IMR-90 (cell line): Measurements from ENCODE around the gene CFAP45. TPM values are rescaled to one million over a fixed set of nuclear protein-coding genes. Genes with fewer than 3 reads are reported as not detected.

Source experiments
- ATAC-seq: fragments of 200-7000 bp; cut with Tn5 transposase; 2 replicates; pipeline ENCODE4 v1.9.1; 2020; ENCODE audit warnings: low read depth, mild to moderate bottlenecking, moderate library complexity
- BruUV-seq: library from RNA; stranded (reverse); fragments of 400-500 nt; replicated peaks from 2 replicates; lab custom pipeline; 2021; lab: Mats Ljungman, UMichigan
- CTCF ChIA-PET: fragments of 300-600 bp; formaldehyde crosslinking; extraction: SDS; loops from one replicate; lab custom pipeline; 2021; ENCODE audit warnings: antibody characterized with exemption; lab: Yijun Ruan, JAX
- POLR2A ChIA-PET: fragments of 300-600 bp; sonication (Branson Sonifier 250); formaldehyde crosslinking; loops from one replicate; lab custom pipeline; 2022; ENCODE audit warnings: antibody characterized with exemption; ENCODE audit not compliant: unreplicated experiment; lab: Charles Lee
- DNase-seq: peaks from one replicate; pipeline ENCODE4 v3.0.0; 2013
- H2AFZ ChIP-seq: replicated peaks from 2 replicates; pipeline ENCODE3; 2013; ENCODE audit warnings: low read length, mild to moderate bottlenecking; ENCODE audit not compliant: poor library complexity
- H2AK5ac ChIP-seq: 2 replicates; pipeline ENCODE4 v1.6.1; 2013; ENCODE audit warnings: low read depth, low read length, inconsistent platforms
- H2AK9ac ChIP-seq: replicated peaks from 2 replicates; pipeline ENCODE3; 2013; ENCODE audit warnings: mild to moderate bottlenecking, low read depth, low read length, moderate library complexity; ENCODE audit not compliant: poor library complexity
- H2BK120ac ChIP-seq: 2 replicates; pipeline ENCODE4 v1.6.1; 2013; ENCODE audit warnings: low read depth, low read length, inconsistent platforms
- H2BK15ac ChIP-seq: 3 replicates; pipeline ENCODE4 v1.6.1; 2013; ENCODE audit warnings: low read depth, low read length, inconsistent platforms
- H2BK20ac ChIP-seq: 2 replicates; pipeline ENCODE4 v1.6.1; 2013; ENCODE audit warnings: low read depth, mild to moderate bottlenecking, inconsistent platforms, low read length, moderate library complexity
- H2BK5ac ChIP-seq: 2 replicates; pipeline ENCODE4 v1.6.1; 2013; ENCODE audit warnings: mild to moderate bottlenecking, low read depth, low read length, inconsistent platforms; ENCODE audit not compliant: poor library complexity, severe bottlenecking
- H3K14ac ChIP-seq: replicated peaks from 2 replicates; pipeline ENCODE4 v1.6.1; 2013; ENCODE audit warnings: low read depth, low read length, inconsistent platforms
- H3K18ac ChIP-seq: 2 replicates; pipeline ENCODE4 v1.6.1; 2013; ENCODE audit warnings: low read depth, low read length, control low read depth
- H3K23ac ChIP-seq: 2 replicates; pipeline ENCODE4 v1.6.1; 2013; ENCODE audit warnings: low read depth, low read length, inconsistent platforms
- H3K27ac ChIP-seq: 2 replicates; pipeline ENCODE4 v1.5.1; 2013; ENCODE audit warnings: mild to moderate bottlenecking, control low read depth, low read length; ENCODE audit not compliant: insufficient read depth
- H3K27me3 ChIP-seq: 2 replicates; pipeline ENCODE4 v1.6.1; 2013; ENCODE audit warnings: low read length; ENCODE audit not compliant: control insufficient read depth, insufficient read depth
- H3K36me3 ChIP-seq: 2 replicates; pipeline ENCODE4 v1.6.1; 2013; ENCODE audit warnings: low read length, mixed read lengths; ENCODE audit not compliant: control insufficient read depth, insufficient read depth
- H3K4ac ChIP-seq: 2 replicates; pipeline ENCODE4 v1.6.1; 2013; ENCODE audit warnings: low read depth, low read length, inconsistent platforms
- H3K4me1 ChIP-seq: 2 replicates; pipeline ENCODE4 v1.6.1; 2013; ENCODE audit warnings: low read length, mixed read lengths; ENCODE audit not compliant: control insufficient read depth, insufficient read depth
- H3K4me2 ChIP-seq: 2 replicates; pipeline ENCODE4 v1.6.1; 2013; ENCODE audit warnings: low read depth, mild to moderate bottlenecking, control low read depth, low read length, moderate library complexity
- H3K4me3 ChIP-seq: 2 replicates; pipeline ENCODE4 v1.5.1; 2013; ENCODE audit warnings: low read depth, mild to moderate bottlenecking, control low read depth, low read length, moderate library complexity; ENCODE audit not compliant: insufficient read depth
- H3K56ac ChIP-seq: 2 replicates; pipeline ENCODE4 v1.6.1; 2013; ENCODE audit warnings: low read length, inconsistent platforms; ENCODE audit not compliant: insufficient read depth; ENCODE audit errors: extremely low read depth
- H3K79me1 ChIP-seq, 2 experiments: 2 replicates each; pipeline ENCODE4 v1.6.1; 2013; ENCODE audit warnings: low read length in 2 of 2, inconsistent platforms in 1 of 2, low read depth in 1 of 2
- H3K9ac ChIP-seq: 2 replicates; pipeline ENCODE4 v1.6.1; 2013; ENCODE audit warnings: low read depth, low read length, control low read depth
- H3K9me1 ChIP-seq: 2 replicates; pipeline ENCODE4 v1.6.1; 2013; ENCODE audit warnings: low read length, inconsistent platforms; ENCODE audit not compliant: insufficient read depth
- H3K9me3 ChIP-seq: 2 replicates; pipeline ENCODE4 v1.6.1; 2013; ENCODE audit warnings: low read length; ENCODE audit not compliant: control insufficient read depth, insufficient read depth
- H4K20me1 ChIP-seq: 2 replicates; pipeline ENCODE4 v1.6.1; 2013; ENCODE audit warnings: low read length, inconsistent platforms; ENCODE audit not compliant: insufficient read depth
- H4K5ac ChIP-seq: 2 replicates; pipeline ENCODE4 v1.6.1; 2013; ENCODE audit warnings: mild to moderate bottlenecking, low read depth, low read length, control low read depth
- H4K8ac ChIP-seq, 2 experiments: 2 replicates each; pipeline ENCODE4 v1.6.1; 2013; ENCODE audit warnings: low read depth in 2 of 2, low read length in 2 of 2, control low read depth in 1 of 2, inconsistent platforms in 1 of 2
- H4K91ac ChIP-seq: 2 replicates; pipeline ENCODE4 v1.6.1; 2013; ENCODE audit warnings: low read depth, low read length, inconsistent platforms; ENCODE audit not compliant: insufficient read depth
- BHLHE40 ChIP-seq: fragments of 150-350 bp; IDR thresholded peaks from 2 replicates; pipeline ENCODE4 v1.6.1; 2016; ENCODE audit warnings: mild to moderate bottlenecking, low read depth, low read length
- CHD1 ChIP-seq: IDR thresholded peaks from 2 replicates; pipeline ENCODE4 v1.6.1; 2012; ENCODE audit warnings: low read depth, low read length, improper control_type of control experiment
- FOS ChIP-seq: fragments of 150-350 bp; IDR thresholded peaks from 2 replicates; pipeline ENCODE4 v1.6.1; 2016; ENCODE audit warnings: low read depth, low read length
- MAFK ChIP-seq: IDR thresholded peaks from 2 replicates; pipeline ENCODE4 v1.6.1; 2012; ENCODE audit warnings: low read depth, low read length, improper control_type of control experiment
- MXI1 ChIP-seq: IDR thresholded peaks from 2 replicates; pipeline ENCODE4 v1.6.1; 2012; ENCODE audit warnings: low read depth, mild to moderate bottlenecking, low read length, moderate library complexity, borderline replicate concordance
- NFE2L2 ChIP-seq: fragments of 150-350 bp; IDR thresholded peaks from 2 replicates; pipeline ENCODE4 v1.6.1; 2016; ENCODE audit warnings: low read depth, mild to moderate bottlenecking, low read length
- POLR2A ChIP-seq: IDR thresholded peaks from 2 replicates; pipeline ENCODE4 v1.6.1; 2012; ENCODE audit warnings: mild to moderate bottlenecking, low read depth, low read length
- RAD21 ChIP-seq: IDR thresholded peaks from 2 replicates; pipeline ENCODE4 v1.6.1; 2012; ENCODE audit warnings: low read length, improper control_type of control experiment
- RCOR1 ChIP-seq: IDR thresholded peaks from 2 replicates; pipeline ENCODE4 v1.6.1; 2012; ENCODE audit warnings: mild to moderate bottlenecking, low read length, improper control_type of control experiment; ENCODE audit not compliant: insufficient replicate concordance
- RFX5 ChIP-seq: IDR thresholded peaks from 2 replicates; pipeline ENCODE4 v1.8.0; 2012; ENCODE audit warnings: low read depth, mild to moderate bottlenecking, low read length, moderate library complexity
- SMC3 ChIP-seq: fragments of 150-350 bp; IDR thresholded peaks from 2 replicates; pipeline ENCODE4 v1.6.1; 2016; ENCODE audit warnings: low read depth, mild to moderate bottlenecking, antibody characterized with exemption, low read length, moderate library complexity
- WGBS, 2 experiments: methylation state at CpG; one replicate each; pipeline versions ENCODE4 v1.1.5 to v1.1.7; 2013; ENCODE audit warnings: missing lambda C conversion rate in 2 of 2; ENCODE audit not compliant: insufficient read length in 1 of 2; ENCODE audit errors: extremely low coverage in 2 of 2; 5-methylcytosine and 5-hydroxymethylcytosine counted together
- dilution Hi-C: fragments of 300-500 bp; cut with HindIII; formaldehyde crosslinking; loops from one replicate; pipeline ENCODE4 v1.14.3; 2018; ENCODE audit warnings: low sequenced_read_pairs; ENCODE audit not compliant: unreplicated experiment
- in situ Hi-C: fragments of 300-500 bp; cut with MboI; formaldehyde crosslinking; loops from 3 replicates; pipeline ENCODE4 v1.14.3; 2019; ENCODE audit warnings: low sequenced_read_pairs, inconsistent platforms, mixed read lengths
- intact Hi-C: fragments of 100-400 bp; cut with micrococcal nuclease; formaldehyde crosslinking; loops from 2 replicates; pipeline ENCODE4 v1.10.0; 2022
- polyA plus RNA-seq, 3 experiments: library from polyadenylated mRNA; depleted of rRNA; stranded (reverse); fragments of >200 nt; gene quantifications; 2 replicates each; pipeline ENCODE4 v1.2.3, GENCODE V29; 2012; ENCODE audit warnings: low replicate concordance in 1 of 3
- total RNA-seq: library from RNA; depleted of rRNA; stranded (reverse); fragments of >200 nt; gene quantifications from 2 replicates; pipeline ENCODE4 v1.2.3, GENCODE V29; 2012
- TF ChIP-seq, protein P1 (sequence below): fragments of 150-350 bp; IDR thresholded peaks from 2 replicates; pipeline ENCODE4 v1.6.1; 2016; ENCODE audit warnings: low read depth, mild to moderate bottlenecking, low read length, moderate library complexity, borderline replicate concordance
- TF ChIP-seq, protein P2 (sequence below): fragments of 150-350 bp; IDR thresholded peaks from 2 replicates; pipeline ENCODE4 v1.6.1; 2017; ENCODE audit warnings: mild to moderate bottlenecking, antibody characterized with exemption, low read length, low read depth
- TF ChIP-seq, protein P3 (sequence below): conservative IDR thresholded peaks from 2 replicates; pipeline ENCODE4 v1.5.1; 2012; ENCODE audit warnings: mild to moderate bottlenecking, low read depth, low read length, improper control_type of control experiment

CFAP45 gene
- total and polyA plus RNA-seq, 2 of the 4 experiments (the other 2 are of a cell fraction): 0.51 to 0.72 TPM

DNA sequence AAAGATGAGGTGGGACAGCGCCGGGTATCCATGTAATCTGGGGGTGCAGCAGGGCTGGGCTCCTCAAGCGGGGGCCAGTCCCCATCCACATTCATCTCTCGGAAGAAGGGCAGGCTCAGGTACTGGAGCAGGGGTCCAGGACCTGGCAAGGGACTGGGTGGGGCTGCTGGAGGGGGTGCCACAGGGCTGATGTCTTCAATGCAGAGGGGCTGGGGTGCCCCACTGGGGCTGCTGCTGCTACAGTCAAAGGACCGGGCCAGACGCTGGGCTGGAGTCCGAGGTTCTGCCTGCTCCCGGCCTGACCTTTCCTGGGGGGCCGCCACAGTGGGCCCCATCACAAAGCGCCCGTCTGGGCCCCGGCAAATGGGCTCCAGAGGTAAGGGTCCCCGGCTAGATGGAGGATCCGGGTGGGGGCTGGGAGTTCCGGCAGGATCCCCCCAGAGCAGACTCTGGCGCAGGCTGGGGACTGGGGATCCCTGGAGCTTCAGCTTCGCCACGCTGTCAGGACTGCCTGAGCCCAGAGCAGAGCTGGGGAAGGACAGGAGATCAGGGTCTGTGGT lies 28.6 kb upstream of the CFAP45 start:
- TF ChIP-seq NFE2L2 (no peak), FOS (no peak), SMC3 (no peak), RFX5 (no peak), CHD1 (no peak), MAFK (no peak), RAD21 (no peak), BHLHE40 (no peak), MXI1 (no peak), POLR2A (no peak), RCOR1 (no peak)
- TF ChIP-seq, protein P1, sequence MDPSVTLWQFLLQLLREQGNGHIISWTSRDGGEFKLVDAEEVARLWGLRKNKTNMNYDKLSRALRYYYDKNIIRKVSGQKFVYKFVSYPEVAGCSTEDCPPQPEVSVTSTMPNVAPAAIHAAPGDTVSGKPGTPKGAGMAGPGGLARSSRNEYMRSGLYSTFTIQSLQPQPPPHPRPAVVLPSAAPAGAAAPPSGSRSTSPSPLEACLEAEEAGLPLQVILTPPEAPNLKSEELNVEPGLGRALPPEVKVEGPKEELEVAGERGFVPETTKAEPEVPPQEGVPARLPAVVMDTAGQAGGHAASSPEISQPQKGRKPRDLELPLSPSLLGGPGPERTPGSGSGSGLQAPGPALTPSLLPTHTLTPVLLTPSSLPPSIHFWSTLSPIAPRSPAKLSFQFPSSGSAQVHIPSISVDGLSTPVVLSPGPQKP: no peak
- TF ChIP-seq, protein P2, sequence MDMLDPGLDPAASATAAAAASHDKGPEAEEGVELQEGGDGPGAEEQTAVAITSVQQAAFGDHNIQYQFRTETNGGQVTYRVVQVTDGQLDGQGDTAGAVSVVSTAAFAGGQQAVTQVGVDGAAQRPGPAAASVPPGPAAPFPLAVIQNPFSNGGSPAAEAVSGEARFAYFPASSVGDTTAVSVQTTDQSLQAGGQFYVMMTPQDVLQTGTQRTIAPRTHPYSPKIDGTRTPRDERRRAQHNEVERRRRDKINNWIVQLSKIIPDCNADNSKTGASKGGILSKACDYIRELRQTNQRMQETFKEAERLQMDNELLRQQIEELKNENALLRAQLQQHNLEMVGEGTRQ: no peak
- TF ChIP-seq, protein P3, sequence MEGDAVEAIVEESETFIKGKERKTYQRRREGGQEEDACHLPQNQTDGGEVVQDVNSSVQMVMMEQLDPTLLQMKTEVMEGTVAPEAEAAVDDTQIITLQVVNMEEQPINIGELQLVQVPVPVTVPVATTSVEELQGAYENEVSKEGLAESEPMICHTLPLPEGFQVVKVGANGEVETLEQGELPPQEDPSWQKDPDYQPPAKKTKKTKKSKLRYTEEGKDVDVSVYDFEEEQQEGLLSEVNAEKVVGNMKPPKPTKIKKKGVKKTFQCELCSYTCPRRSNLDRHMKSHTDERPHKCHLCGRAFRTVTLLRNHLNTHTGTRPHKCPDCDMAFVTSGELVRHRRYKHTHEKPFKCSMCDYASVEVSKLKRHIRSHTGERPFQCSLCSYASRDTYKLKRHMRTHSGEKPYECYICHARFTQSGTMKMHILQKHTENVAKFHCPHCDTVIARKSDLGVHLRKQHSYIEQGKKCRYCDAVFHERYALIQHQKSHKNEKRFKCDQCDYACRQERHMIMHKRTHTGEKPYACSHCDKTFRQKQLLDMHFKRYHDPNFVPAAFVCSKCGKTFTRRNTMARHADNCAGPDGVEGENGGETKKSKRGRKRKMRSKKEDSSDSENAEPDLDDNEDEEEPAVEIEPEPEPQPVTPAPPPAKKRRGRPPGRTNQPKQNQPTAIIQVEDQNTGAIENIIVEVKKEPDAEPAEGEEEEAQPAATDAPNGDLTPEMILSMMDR: no peak
- H3K4me1 ChIP-seq: peaks cover 4% of the 10 kb centered on the region
- H2AK5ac ChIP-seq: no peak overlapping the region
- BruUV-seq: no TSS peak
- intact Hi-C loops: loop anchor here (10.0 kb wide), 1 partner anchor 286 kb away; no protein-coding TSS in a partner anchor
- ChIA-PET CTCF (no interaction called here), POLR2A (no interaction called here)
- H3K23ac ChIP-seq: no peak overlapping the region
- H3K27ac ChIP-seq: no peak overlapping the region
- no peak overlapping the region for H3K56ac ChIP-seq
- no peak overlapping the region for H4K5ac ChIP-seq
- no peak overlapping the region for H2AFZ ChIP-seq
- no peak overlapping the region for H3K14ac ChIP-seq
- H3K27me3 ChIP-seq: peaks cover 2% of the 10 kb centered on the region; the same call in 1 of the 2 replicates
- DNase-seq: no peak
- no peak overlapping the region for H2BK15ac ChIP-seq
- no peak overlapping the region for H2BK20ac ChIP-seq
- peaks cover 0 to 12% of the 10 kb centered on the region in 2 experiments; a peak in 1 of 4 replicates for H3K79me1 ChIP-seq
- WGBS, 2 experiments: 97% methylated on average over 8 of the region's 18 CpGs; no CpG with 5 or more reads in 1 of the 2 experiments
- no peak overlapping the region for H3K4me3 ChIP-seq
- H2BK5ac ChIP-seq: no peak overlapping the region
- in situ Hi-C loops: no loop called here
- no peak overlapping the region for H3K9ac ChIP-seq
- H2BK120ac ChIP-seq: no peak overlapping the region
- no peak overlapping the region for H4K8ac ChIP-seq
- H2AK9ac ChIP-seq: no peak overlapping the region
- H3K4me2 ChIP-seq: no peak overlapping the region
- H3K4ac ChIP-seq: no peak overlapping the region
- H3K36me3 ChIP-seq: no peaks in the 10 kb centered on the region
- dilution Hi-C loops: no loop called here
- no peak overlapping the region for H3K18ac ChIP-seq
- ATAC-seq: no peak
- no peaks in the 10 kb centered on the region for H3K9me3 ChIP-seq
- H4K91ac ChIP-seq: no peak overlapping the region
- peaks cover 4% of the 10 kb centered on the region for H4K20me1 ChIP-seq
- H3K9me1 ChIP-seq: 0 out of 2 replicates have a peak, but pooled peaks cover 3% of the 10 kb centered on the region
